Smooth muscle cell (in vitro differentiated cells): ENCODE data around the gene SOWAHB. TPM values are rescaled to one million over a fixed set of nuclear protein-coding genes. Genes with fewer than 3 reads are reported as not detected.

Source experiments
- DNase-seq: peaks from one replicate; lab custom pipeline; 2025; ENCODE audit not compliant: unreplicated experiment; lab: John Stamatoyannopoulos, UW
- H2AFZ ChIP-seq: fragments of 200-600 bp; sonication (generic); 2 replicates; pipeline ENCODE4 v1.6.0; 2016; ENCODE audit warnings: antibody characterized with exemption, low read depth, mild to moderate bottlenecking
- H3F3A ChIP-seq: fragments of 200-600 bp; sonication (generic); 2 replicates; pipeline ENCODE4 v1.6.0; 2017; ENCODE audit warnings: antibody characterized with exemption, low read depth
- H3K27ac ChIP-seq: fragments of 200-600 bp; sonication (generic); 2 replicates; pipeline ENCODE4 v1.5.1; 2016; ENCODE audit warnings: low read depth, mild to moderate bottlenecking
- H3K27me3 ChIP-seq: fragments of 200-600 bp; sonication (generic); 2 replicates; pipeline ENCODE4 v1.6.1; 2016; ENCODE audit warnings: low read depth, mild to moderate bottlenecking
- H3K36me3 ChIP-seq: fragments of 200-600 bp; sonication (generic); 2 replicates; pipeline ENCODE4 v1.5.1; 2016; ENCODE audit warnings: low read depth
- H3K4me1 ChIP-seq: fragments of 200-600 bp; sonication (generic); 2 replicates; pipeline ENCODE4 v1.5.1; 2016; ENCODE audit warnings: low read depth
- H3K4me2 ChIP-seq: fragments of 200-600 bp; sonication (generic); 2 replicates; pipeline ENCODE4 v1.6.0; 2016; ENCODE audit warnings: mild to moderate bottlenecking
- H3K4me3 ChIP-seq: fragments of 200-600 bp; sonication (generic); 2 replicates; pipeline ENCODE4 v1.5.1; 2016; ENCODE audit warnings: mild to moderate bottlenecking
- H3K79me2 ChIP-seq: fragments of 200-600 bp; sonication (generic); 2 replicates; pipeline ENCODE4 v1.6.0; 2016; ENCODE audit warnings: low read depth, mild to moderate bottlenecking
- H3K9ac ChIP-seq: fragments of 200-600 bp; sonication (generic); 2 replicates; pipeline ENCODE4 v1.6.0; 2016; ENCODE audit warnings: low read depth
- H3K9me3 ChIP-seq: fragments of 200-600 bp; sonication (generic); replicated peaks from 2 replicates; pipeline ENCODE4 v1.5.1; 2016; ENCODE audit warnings: low read depth
- H4K20me1 ChIP-seq: fragments of 200-600 bp; sonication (generic); 2 replicates; pipeline ENCODE4 v1.6.0; 2016; ENCODE audit warnings: low read depth
- WGBS: methylation state at CpG from one replicate; pipeline ENCODE4 v1.1.7; 2016; ENCODE audit warnings: low lambda C conversion rate; 5-methylcytosine and 5-hydroxymethylcytosine counted together
- polyA plus RNA-seq: library from polyadenylated mRNA; unstranded; fragments of >200 nt; fragmentation: Nextera tagmentation; extraction: Ambion mirVana; gene quantifications from 2 replicates; pipeline ENCODE4 v1.2.1, GENCODE V29; 2016
- total RNA-seq: library from RNA; depleted of rRNA; stranded (reverse); fragments of >200 nt; gene quantifications from 2 replicates; pipeline ENCODE4 v1.2.3, GENCODE V29; 2014
- TF ChIP-seq, protein P1 (sequence below): fragments of 200-600 bp; sonication (generic); IDR thresholded peaks from 2 replicates; pipeline ENCODE4 v1.5.1; 2017; ENCODE audit warnings: borderline replicate concordance, mild to moderate bottlenecking, antibody characterized with exemption; ENCODE audit not compliant: insufficient read depth, poor library complexity, severe bottlenecking

The SOWAHB gene
- total and polyA plus RNA-seq, 2 experiments from 2014 or later, result 0.81 to 4.6 TPM

DNA sequence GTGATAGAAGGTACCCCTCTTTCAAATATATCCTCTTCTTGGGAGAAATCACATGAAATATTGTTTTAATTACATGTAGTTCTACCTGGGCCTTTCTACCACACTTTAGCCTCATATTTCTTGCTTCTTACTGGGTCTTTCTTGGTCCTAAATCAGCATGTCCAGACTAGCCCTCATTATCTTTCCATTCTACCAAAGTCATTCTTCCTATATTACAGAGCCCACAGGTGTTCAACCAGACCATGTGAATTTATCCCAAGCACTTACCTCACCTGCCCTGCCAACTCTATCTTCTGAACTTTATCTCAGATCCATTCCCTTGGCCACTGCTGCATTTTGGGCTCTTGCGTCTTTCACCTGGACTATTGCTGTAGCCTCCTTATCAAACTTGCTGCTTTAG lies 11.8 kb upstream of the SOWAHB start:
- Histone ChIP-seq H3K9me3 (no peaks in the 10 kb centered on the region), H3K4me3 (no peak overlapping the region), H3K27me3 (no peaks in the 10 kb centered on the region), H3K79me2 (no peaks in the 10 kb centered on the region), H3K4me2 (no peak overlapping the region), H4K20me1 (no peaks in the 10 kb centered on the region), H3K27ac (no peak overlapping the region), H2AFZ (no peak overlapping the region), H3K36me3 (no peaks in the 10 kb centered on the region), H3K9ac (no peak overlapping the region), H3F3A (no peaks in the 10 kb centered on the region), H3K4me1 (peaks cover 10% of the 10 kb centered on the region)
- 97% methylated on average over 1 of the region's 1 CpG for WGBS
- TF ChIP-seq, protein P1, sequence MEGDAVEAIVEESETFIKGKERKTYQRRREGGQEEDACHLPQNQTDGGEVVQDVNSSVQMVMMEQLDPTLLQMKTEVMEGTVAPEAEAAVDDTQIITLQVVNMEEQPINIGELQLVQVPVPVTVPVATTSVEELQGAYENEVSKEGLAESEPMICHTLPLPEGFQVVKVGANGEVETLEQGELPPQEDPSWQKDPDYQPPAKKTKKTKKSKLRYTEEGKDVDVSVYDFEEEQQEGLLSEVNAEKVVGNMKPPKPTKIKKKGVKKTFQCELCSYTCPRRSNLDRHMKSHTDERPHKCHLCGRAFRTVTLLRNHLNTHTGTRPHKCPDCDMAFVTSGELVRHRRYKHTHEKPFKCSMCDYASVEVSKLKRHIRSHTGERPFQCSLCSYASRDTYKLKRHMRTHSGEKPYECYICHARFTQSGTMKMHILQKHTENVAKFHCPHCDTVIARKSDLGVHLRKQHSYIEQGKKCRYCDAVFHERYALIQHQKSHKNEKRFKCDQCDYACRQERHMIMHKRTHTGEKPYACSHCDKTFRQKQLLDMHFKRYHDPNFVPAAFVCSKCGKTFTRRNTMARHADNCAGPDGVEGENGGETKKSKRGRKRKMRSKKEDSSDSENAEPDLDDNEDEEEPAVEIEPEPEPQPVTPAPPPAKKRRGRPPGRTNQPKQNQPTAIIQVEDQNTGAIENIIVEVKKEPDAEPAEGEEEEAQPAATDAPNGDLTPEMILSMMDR, result no peak
- no peak for DNase-seq

DNA sequence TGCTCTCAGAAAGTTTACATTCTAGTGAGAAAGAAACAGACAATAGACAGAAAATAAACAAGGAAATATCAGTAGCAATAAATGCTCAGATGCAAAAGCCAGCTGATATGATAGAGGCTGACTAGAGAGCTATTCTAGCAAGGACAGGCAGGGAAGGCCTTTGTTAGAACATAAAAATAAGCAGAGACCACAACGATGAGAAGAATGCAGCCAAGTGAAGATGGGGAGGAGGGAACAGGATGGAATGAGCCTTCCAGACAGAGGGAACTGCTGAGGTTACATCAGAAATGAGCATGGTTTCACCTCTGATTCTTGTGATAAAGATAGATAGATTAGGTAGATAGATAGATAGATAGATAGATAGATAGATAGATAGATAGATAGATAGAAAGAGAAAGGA lies 7.6 kb upstream of the SOWAHB start:
- Histone ChIP-seq H3K36me3 (no peaks in the 10 kb centered on the region), H3K9ac (no peak overlapping the region), H3K27ac (peak overlapping the region; percentile 72), H3F3A (no peaks in the 10 kb centered on the region), H3K79me2 (no peaks in the 10 kb centered on the region), H3K4me2 (peak overlapping the region; percentile 30), H3K4me1 (peaks cover 10% of the 10 kb centered on the region), H3K4me3 (no peak overlapping the region), H4K20me1 (no peaks in the 10 kb centered on the region), H3K9me3 (no peaks in the 10 kb centered on the region), H3K27me3 (no peaks in the 10 kb centered on the region), H2AFZ (no peak overlapping the region)
- TF ChIP-seq, protein P1, result no peak
- WGBS, result 23% methylated on average over 1 of the region's 1 CpG
- DNase-seq, result no peak

DNA sequence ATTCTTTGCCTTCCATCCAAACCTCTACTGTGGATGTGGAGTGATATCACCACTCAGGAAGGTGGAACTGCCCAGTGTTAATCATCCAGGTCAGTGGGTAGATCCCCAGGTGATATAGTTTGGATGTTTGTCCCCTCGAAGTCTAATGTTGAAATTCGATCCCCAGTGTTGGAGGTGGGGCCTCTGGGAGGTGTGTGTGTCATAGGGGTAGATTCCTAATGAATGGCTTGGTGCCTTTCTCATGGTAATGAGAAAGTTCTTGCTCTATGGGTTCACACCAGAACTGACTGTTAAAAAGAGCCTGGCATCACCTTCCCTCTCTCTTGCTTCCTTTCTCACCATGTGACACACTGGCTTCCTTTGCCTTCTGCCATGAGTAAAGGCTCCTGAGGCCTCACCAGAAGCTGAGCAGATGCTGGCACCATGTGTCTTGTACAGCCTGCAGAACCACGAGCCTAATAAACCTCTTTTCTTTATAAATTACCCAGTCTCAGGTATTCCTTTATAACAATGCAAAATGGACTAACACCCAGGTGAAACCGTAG lies 6.8 kb upstream of the SOWAHB start:
- H3K9me3 ChIP-seq, result no peaks in the 10 kb centered on the region
- H3F3A ChIP-seq, result no peaks in the 10 kb centered on the region
- no peaks in the 10 kb centered on the region for H3K79me2 ChIP-seq
- no peaks in the 10 kb centered on the region for H3K36me3 ChIP-seq
- DNase-seq, result no peak
- H2AFZ ChIP-seq, result no peak overlapping the region
- H3K27me3 ChIP-seq, result peaks cover 6% of the 10 kb centered on the region
- H3K4me1 ChIP-seq, result peaks cover 10% of the 10 kb centered on the region
- H4K20me1 ChIP-seq, result no peaks in the 10 kb centered on the region
- H3K9ac ChIP-seq, result no peak overlapping the region
- peak overlapping the region; percentile 72 for H3K27ac ChIP-seq
- WGBS, result 72% methylated on average over 4 of the region's 4 CpGs
- TF ChIP-seq, protein P1, result no peak
- H3K4me3 ChIP-seq, result no peak overlapping the region
- H3K4me2 ChIP-seq, result peak overlapping the region; percentile 30

DNA sequence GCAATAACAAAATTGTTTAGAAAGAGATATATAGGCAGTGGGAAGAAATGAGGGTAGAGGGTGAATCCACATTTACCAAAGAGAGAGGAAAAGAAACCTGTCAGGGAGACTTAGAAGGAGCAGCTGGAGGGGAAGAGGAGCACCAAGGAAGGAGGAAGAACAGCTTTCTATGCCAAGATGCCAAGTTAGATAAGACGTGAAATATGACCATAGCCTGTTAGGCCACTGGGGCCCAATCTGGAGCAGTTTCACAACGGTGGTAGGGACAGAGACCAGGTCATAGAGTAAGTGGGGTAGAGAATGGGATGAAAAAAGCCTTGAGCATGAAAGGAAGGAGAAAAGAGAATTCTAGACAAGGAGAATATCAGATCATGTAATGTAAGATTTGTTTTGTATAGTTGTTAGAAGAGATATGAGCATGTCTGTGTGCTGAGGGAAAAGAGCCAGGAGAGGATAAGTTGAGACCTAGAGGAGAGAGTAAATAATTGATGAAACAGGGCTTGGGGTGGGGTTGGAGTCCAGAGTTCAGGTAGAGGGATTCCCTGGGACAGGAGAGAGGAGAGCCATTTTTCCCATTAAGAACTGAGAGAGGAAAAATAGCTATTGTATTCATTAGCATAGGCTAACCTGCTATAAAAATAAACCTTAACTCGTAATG lies 4.4 kb upstream of the SOWAHB start:
- Histone ChIP-seq H3K79me2 (no peaks in the 10 kb centered on the region), H3K4me3 (no peak overlapping the region), H4K20me1 (no peaks in the 10 kb centered on the region), H3K4me2 (no peak overlapping the region), H3K4me1 (peaks cover 10% of the 10 kb centered on the region), H3K36me3 (no peaks in the 10 kb centered on the region), H2AFZ (no peak overlapping the region), H3K27me3 (peaks cover 30% of the 10 kb centered on the region), H3K9me3 (no peaks in the 10 kb centered on the region), H3K27ac (no peak overlapping the region), H3F3A (no peaks in the 10 kb centered on the region), H3K9ac (no peak overlapping the region)
- no peak for DNase-seq
- 71% methylated on average over 3 of the region's 3 CpGs for WGBS
- TF ChIP-seq, protein P1, result no peak
